ENCODE data around the gene LMX1B. TPM values are rescaled to one million over a fixed set of nuclear protein-coding genes. Genes with fewer than 3 reads are reported as not detected.

Gene LMX1B
- total RNA-seq, 1 donor from 2014 or later, result under 0.01 TPM

DNA sequence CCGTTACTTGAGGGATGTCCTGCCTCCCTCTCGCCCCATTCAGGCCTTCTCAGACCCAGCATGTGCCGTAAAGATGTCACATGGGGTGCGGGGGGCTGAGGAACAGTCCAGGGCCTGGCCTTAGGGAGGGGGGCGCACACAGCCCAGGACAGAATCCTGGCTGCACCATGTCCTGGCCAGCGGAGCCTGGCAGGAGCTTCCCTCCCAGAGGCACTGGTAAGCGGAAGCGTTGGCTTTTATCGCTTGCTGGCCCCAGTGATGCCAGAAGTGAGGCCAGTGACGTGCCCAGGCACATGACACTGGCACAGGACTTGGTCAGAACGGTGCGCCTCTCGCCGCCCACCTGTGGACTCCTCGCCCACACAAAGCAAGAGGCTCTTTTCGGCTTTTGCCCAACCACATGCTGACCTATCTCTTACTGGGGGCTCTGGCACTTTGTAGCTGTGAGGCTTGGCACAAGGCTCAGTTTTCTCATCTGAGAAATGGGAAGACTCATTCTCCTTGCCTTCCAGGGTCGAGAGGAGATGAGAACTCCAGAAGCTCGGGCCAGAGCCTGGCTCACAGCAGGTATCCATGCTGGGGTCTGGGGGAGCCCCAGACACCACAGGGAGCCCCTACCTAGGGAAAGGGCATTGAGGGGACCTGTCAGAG, 59.0 kb downstream of the LMX1B start:
- Histone ChIP-seq H3K27me3 (ENCODE audit: control insufficient read depth in 3 of 3, insufficient read depth in 3 of 3, low read length in 3 of 3) (peaks cover 50 to 62% (median 53%) of the 10 kb centered on the region in 3 donors), H3K27ac (ENCODE audit: low read depth, low read length) (no peak overlapping the region), H3K4me3 (ENCODE audit: low read length in 3 of 3) (no peak overlapping the region), H3K4me1 (ENCODE audit: control insufficient read depth in 3 of 3, insufficient read depth in 3 of 3, low read length in 3 of 3) (no peaks in the 10 kb centered on the region), H3K9me3 (ENCODE audit: control insufficient read depth in 3 of 3, low read length in 3 of 3) (no peaks in the 10 kb centered on the region), H3K36me3 (ENCODE audit: control insufficient read depth in 3 of 3, insufficient read depth in 3 of 3, low read length in 3 of 3) (no peaks in the 10 kb centered on the region), H3K9ac (ENCODE audit: low read depth in 1 of 3, low read length in 3 of 3) (no peak overlapping the region)

DNA sequence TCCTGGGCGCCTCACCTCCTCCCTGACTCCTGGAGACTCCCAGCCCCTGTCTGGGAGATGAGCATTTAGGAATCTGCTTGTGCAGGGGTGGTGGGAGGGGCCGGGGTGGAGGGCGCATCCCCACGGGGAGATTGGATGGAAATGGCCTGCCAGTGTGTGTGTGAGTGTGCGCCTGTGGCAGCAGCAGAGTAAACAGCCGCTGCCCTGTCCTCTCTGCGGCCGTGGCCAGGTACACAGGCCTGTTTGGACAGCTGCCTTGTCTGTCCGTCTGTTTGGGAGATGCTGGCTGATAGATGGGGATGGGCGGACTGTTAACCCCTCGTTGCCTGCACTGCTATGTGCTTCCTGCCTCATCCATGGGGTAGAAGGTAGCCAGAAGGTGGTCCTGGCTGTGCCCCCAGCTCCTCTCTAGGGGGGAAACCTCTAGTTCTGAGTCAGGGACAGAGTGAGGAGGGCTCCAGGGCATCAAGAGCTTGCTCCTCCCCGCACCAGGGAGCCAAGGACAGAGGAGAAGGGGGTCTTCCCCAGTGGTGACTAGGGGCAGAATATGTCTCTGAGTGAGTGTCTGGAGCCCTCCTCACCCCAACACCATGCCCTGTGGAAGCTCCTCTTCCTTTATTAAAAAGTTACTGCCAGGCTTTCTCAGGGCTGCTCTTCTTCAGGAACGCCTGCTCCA, 60.1 kb downstream of the LMX1B start:
- Histone ChIP-seq H3K27ac (ENCODE audit: low read depth, low read length) (no peak overlapping the region), H3K27me3 (ENCODE audit: control insufficient read depth in 3 of 3, insufficient read depth in 3 of 3, low read length in 3 of 3) (peaks cover 46 to 61% (median 51%) of the 10 kb centered on the region in 3 donors), H3K9me3 (ENCODE audit: control insufficient read depth in 3 of 3, low read length in 3 of 3) (no peaks in the 10 kb centered on the region), H3K4me3 (ENCODE audit: low read length in 3 of 3) (no peak overlapping the region), H3K36me3 (ENCODE audit: control insufficient read depth in 3 of 3, insufficient read depth in 3 of 3, low read length in 3 of 3) (no peaks in the 10 kb centered on the region), H3K4me1 (ENCODE audit: control insufficient read depth in 3 of 3, insufficient read depth in 3 of 3, low read length in 3 of 3) (no peaks in the 10 kb centered on the region), H3K9ac (ENCODE audit: low read depth in 1 of 3, low read length in 3 of 3) (no peak overlapping the region)

DNA sequence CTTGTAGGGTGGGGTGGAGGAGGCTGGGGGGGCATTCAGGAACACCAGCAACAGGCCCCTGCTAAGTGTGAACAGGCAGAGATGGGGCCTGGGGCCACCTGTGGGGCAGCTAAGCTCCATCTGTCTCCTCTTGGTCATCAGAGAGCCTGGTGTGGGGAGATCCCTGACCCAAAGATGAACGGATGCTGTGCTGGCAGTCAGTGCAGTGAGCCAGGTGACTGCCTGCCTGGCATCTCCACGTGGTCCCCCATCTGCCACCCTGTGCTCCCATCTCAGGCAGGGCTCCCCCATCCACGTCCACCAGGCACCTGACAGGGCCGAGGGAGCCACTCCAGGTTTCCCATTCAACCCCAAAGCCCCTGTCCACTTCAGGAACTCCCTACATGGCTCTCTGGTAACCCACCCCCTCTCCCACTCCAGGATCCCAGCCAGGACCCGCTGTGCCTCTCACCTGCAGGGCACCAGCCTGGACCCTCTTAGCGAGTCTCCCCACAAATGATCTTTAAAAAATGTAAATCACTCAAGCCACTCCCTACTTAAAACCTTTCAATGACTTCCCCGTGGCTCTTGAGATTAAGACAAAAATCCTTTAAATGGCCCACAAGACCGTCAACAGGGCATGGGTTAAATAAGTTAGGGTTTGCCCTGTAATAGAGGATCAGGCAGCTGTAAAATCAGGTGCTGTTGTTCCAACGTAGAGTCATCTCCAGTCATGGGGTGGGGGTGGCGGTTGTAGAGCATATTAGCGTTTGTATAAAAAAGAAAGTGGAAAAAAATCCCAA, 60.8 kb downstream of the LMX1B start:
- H3K27ac ChIP-seq (ENCODE audit: low read depth, low read length), result no peak overlapping the region
- no peak overlapping the region for H3K9ac ChIP-seq (ENCODE audit: low read depth in 1 of 3, low read length in 3 of 3)
- H3K4me3 ChIP-seq (ENCODE audit: low read length in 3 of 3), result no peak overlapping the region
- H3K36me3 ChIP-seq (ENCODE audit: control insufficient read depth in 3 of 3, insufficient read depth in 3 of 3, low read length in 3 of 3), result no peaks in the 10 kb centered on the region
- H3K9me3 ChIP-seq (ENCODE audit: control insufficient read depth in 3 of 3, low read length in 3 of 3), result no peaks in the 10 kb centered on the region
- H3K4me1 ChIP-seq (ENCODE audit: control insufficient read depth in 3 of 3, insufficient read depth in 3 of 3, low read length in 3 of 3), result no peaks in the 10 kb centered on the region
- H3K27me3 ChIP-seq (ENCODE audit: control insufficient read depth in 3 of 3, insufficient read depth in 3 of 3, low read length in 3 of 3), result peaks cover 45 to 61% (median 50%) of the 10 kb centered on the region in 3 donors

DNA sequence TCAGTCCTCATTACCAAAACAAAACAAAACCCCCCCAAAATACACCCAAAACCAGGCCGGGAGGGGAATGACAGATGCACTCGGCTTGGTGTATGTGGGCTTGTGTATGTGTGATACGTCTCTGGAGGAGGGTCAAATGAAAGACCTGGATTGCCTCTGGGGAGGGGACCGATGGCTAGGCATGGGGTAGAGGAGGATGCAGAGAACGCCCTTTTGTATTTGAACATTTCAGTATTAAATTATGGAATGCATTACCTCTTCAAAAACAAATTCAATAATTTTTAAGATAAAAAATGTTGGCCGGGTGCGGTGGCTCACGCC, 61.4 kb downstream of the LMX1B start:
- Histone ChIP-seq H3K27ac (ENCODE audit: low read depth, low read length) (no peak overlapping the region), H3K4me3 (ENCODE audit: low read length in 3 of 3) (no peak overlapping the region), H3K9me3 (ENCODE audit: control insufficient read depth in 3 of 3, low read length in 3 of 3) (no peaks in the 10 kb centered on the region), H3K4me1 (ENCODE audit: control insufficient read depth in 3 of 3, insufficient read depth in 3 of 3, low read length in 3 of 3) (no peaks in the 10 kb centered on the region), H3K27me3 (ENCODE audit: control insufficient read depth in 3 of 3, insufficient read depth in 3 of 3, low read length in 3 of 3) (peaks cover 45 to 61% (median 50%) of the 10 kb centered on the region in 3 donors), H3K36me3 (ENCODE audit: control insufficient read depth in 3 of 3, insufficient read depth in 3 of 3, low read length in 3 of 3) (no peaks in the 10 kb centered on the region), H3K9ac (ENCODE audit: low read depth in 1 of 3, low read length in 3 of 3) (no peak overlapping the region)

DNA sequence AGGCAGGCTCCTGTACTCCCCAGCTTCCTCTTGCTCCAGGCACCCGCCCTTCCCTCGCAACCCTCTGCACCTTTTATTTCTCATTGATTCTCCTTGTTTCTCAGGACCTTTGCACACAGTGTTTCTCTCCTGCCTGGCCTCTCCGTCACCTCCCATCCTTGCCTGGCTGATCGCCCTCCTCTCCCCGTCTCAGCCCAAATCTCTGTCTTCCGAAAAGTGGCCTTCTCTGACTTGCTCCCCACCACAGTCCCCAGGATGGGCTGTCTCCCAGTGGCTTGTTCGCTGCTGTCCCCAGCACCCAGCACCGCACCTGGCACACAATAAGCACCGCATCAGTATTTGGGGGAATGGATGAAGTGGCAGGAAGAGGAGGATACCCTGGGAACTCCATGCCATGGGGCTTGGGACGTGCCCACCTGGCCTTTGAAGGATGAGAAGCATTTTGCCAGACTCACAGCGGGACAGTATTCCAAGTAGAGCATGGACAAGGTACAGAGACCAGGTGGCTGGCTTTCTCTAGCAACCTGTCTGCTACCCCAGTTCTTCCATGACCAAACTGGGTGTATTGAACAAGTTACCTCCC, 62.5 kb downstream of the LMX1B start:
- Histone ChIP-seq H3K9me3 (ENCODE audit: control insufficient read depth in 3 of 3, low read length in 3 of 3) (no peaks in the 10 kb centered on the region), H3K36me3 (ENCODE audit: control insufficient read depth in 3 of 3, insufficient read depth in 3 of 3, low read length in 3 of 3) (no peaks in the 10 kb centered on the region), H3K9ac (ENCODE audit: low read depth in 1 of 3, low read length in 3 of 3) (no peak overlapping the region), H3K27me3 (ENCODE audit: control insufficient read depth in 3 of 3, insufficient read depth in 3 of 3, low read length in 3 of 3) (peaks cover 44 to 63% (median 50%) of the 10 kb centered on the region in 3 donors), H3K4me3 (ENCODE audit: low read length in 3 of 3) (no peak overlapping the region), H3K4me1 (ENCODE audit: control insufficient read depth in 3 of 3, insufficient read depth in 3 of 3, low read length in 3 of 3) (no peaks in the 10 kb centered on the region), H3K27ac (ENCODE audit: low read depth, low read length) (no peak overlapping the region)

DNA sequence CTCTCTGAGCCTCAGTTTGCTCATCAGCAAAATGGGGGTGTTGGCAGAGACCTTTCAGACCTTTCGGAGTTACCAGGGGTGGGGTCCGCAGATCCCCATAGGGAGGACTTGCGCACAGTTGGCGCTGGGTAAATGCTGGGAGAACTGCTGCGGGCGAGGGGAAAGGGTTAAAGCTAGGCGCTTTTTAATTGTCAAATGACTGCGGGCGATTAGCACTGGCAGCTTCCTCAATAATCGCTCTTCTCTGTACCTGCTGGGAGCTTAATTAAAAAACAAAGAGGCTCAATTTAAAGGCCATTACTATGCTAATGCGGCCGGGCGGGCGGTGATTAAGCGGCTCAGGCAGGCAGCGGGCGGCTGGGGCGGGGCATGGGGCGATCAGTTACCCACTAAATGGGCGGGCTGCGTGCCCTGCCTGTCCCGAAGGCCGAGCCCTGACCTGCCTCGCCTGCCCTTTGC, 63.0 kb downstream of the LMX1B start:
- Histone ChIP-seq H3K4me1 (ENCODE audit: control insufficient read depth in 3 of 3, insufficient read depth in 3 of 3, low read length in 3 of 3) (no peaks in the 10 kb centered on the region), H3K27me3 (ENCODE audit: control insufficient read depth in 3 of 3, insufficient read depth in 3 of 3, low read length in 3 of 3) (peaks cover 45 to 66% (median 49%) of the 10 kb centered on the region in 3 donors), H3K36me3 (ENCODE audit: control insufficient read depth in 3 of 3, insufficient read depth in 3 of 3, low read length in 3 of 3) (no peaks in the 10 kb centered on the region), H3K9ac (ENCODE audit: low read depth in 1 of 3, low read length in 3 of 3) (no peak overlapping the region), H3K4me3 (ENCODE audit: low read length in 3 of 3) (no peak overlapping the region), H3K9me3 (ENCODE audit: control insufficient read depth in 3 of 3, low read length in 3 of 3) (no peaks in the 10 kb centered on the region), H3K27ac (ENCODE audit: low read depth, low read length) (no peak overlapping the region)

DNA sequence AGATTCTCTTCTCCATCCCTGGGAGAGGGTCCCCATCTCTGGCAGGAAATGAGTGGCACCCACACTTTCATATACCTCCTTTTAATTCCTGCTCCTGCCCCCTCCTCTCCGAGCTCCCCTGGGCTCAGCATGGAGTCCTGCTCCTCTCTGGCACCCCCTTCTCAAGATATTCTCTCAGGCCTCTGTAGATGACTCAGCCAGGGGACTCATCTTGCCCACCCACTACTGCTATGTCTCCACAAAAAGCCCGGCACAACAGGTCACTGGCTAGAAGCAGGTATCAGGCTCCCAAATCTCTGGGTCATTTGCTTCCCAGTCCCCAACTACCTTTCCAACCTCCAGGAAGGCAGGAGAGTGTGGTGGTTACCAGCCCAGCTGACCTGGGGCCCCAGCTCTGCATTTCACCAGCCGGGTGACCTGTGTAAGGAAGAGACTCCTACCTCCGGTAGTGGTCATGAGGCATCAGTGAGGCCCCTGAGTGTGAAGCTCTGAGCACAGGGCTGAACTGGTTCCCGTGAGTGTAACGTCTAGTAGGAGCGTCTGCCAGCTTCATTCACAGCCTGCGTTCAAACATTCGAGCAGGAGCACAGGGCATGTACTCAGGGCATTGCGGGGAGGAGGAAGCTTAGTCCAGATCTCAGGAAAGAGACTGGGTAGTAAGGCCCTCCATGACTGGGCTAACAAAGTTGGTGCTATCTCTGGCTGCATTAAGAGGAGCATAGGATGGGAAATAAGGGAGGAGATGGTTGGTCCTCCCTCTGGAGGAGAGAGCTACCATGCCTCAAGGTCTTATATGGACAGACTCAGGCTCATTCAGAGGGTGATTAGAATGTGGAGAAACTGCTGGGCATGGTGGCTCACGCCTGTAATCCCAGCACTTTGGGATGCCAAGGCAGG, 63.7 kb downstream of the LMX1B start:
- Histone ChIP-seq H3K9ac (ENCODE audit: low read depth in 1 of 3, low read length in 3 of 3) (no peak overlapping the region), H3K36me3 (ENCODE audit: control insufficient read depth in 3 of 3, insufficient read depth in 3 of 3, low read length in 3 of 3) (no peaks in the 10 kb centered on the region), H3K4me1 (ENCODE audit: control insufficient read depth in 3 of 3, insufficient read depth in 3 of 3, low read length in 3 of 3) (no peaks in the 10 kb centered on the region)

DNA sequence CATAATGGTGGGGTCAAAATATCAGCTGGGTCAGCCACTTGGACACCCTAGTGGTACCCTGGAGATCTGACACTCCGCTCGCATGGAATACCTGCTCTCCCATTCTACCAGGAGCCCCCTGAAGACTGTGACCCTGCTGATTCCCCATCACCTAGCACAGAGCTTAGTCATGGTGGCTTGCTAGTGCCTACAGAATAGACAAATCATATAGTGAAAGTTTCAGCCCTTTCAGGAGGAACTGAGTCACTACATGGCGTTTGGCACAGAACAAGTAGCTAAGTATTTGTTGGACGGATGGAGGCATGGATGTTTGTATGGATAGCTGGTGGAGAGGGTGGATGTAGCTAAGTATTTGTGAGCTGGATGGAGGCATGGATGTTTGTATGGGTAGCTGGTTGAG, 65.3 kb downstream of the LMX1B start:
- Histone ChIP-seq H3K4me1 (ENCODE audit: control insufficient read depth in 3 of 3, insufficient read depth in 3 of 3, low read length in 3 of 3) (peaks cover 0 to 4% (median 0%) of the 10 kb centered on the region in 3 donors), H3K4me3 (ENCODE audit: low read length in 3 of 3) (no peak overlapping the region), H3K9me3 (ENCODE audit: control insufficient read depth in 3 of 3, low read length in 3 of 3) (no peaks in the 10 kb centered on the region), H3K9ac (ENCODE audit: low read depth in 1 of 3, low read length in 3 of 3) (no peak overlapping the region), H3K36me3 (ENCODE audit: control insufficient read depth in 3 of 3, insufficient read depth in 3 of 3, low read length in 3 of 3) (no peaks in the 10 kb centered on the region), H3K27ac (ENCODE audit: low read depth, low read length) (no peak overlapping the region), H3K27me3 (ENCODE audit: control insufficient read depth in 3 of 3, insufficient read depth in 3 of 3, low read length in 3 of 3) (peaks cover 46 to 64% (median 56%) of the 10 kb centered on the region in 3 donors)

More for the DNA sequence above, 63.7 kb downstream of the LMX1B start:
- Histone ChIP-seq H3K9me3 (ENCODE audit: control insufficient read depth in 3 of 3, low read length in 3 of 3) (no peaks in the 10 kb centered on the region), H3K4me3 (ENCODE audit: low read length in 3 of 3) (no peak overlapping the region), H3K27ac (ENCODE audit: low read depth, low read length) (no peak overlapping the region), H3K27me3 (ENCODE audit: control insufficient read depth in 3 of 3, insufficient read depth in 3 of 3, low read length in 3 of 3) (peaks cover 50 to 63% (median 51%) of the 10 kb centered on the region in 3 donors)

DNA sequence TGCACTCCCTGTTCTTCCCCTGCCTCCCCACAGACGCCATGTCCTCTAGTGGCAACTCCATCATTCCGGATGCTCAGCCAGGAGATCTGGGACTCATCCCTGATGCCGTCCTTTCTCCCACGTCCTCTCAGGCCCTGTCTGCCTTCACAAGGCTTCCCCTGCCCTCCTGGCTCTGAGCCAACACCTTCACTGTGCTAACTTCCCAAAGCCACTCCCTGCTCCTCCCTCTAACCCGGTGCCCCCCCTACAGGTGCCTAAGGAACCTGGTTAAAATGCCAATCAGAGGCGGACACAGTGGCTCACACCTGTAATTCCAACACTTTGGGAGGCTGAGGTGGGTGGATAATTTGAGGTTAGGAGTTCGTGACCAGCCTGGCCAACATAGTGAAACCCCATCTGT, 67.6 kb downstream of the LMX1B start:
- Histone ChIP-seq H3K9me3 (ENCODE audit: control insufficient read depth in 3 of 3, low read length in 3 of 3) (no peaks in the 10 kb centered on the region), H3K27me3 (ENCODE audit: control insufficient read depth in 3 of 3, insufficient read depth in 3 of 3, low read length in 3 of 3) (peaks cover 50 to 64% (median 61%) of the 10 kb centered on the region in 3 donors), H3K9ac (ENCODE audit: low read depth in 1 of 3, low read length in 3 of 3) (no peak overlapping the region), H3K27ac (ENCODE audit: low read depth, low read length) (no peak overlapping the region), H3K4me3 (ENCODE audit: low read length in 3 of 3) (no peak overlapping the region), H3K4me1 (ENCODE audit: control insufficient read depth in 3 of 3, insufficient read depth in 3 of 3, low read length in 3 of 3) (peaks cover 0 to 4% (median 0%) of the 10 kb centered on the region in 3 donors), H3K36me3 (ENCODE audit: control insufficient read depth in 3 of 3, insufficient read depth in 3 of 3, low read length in 3 of 3) (no peaks in the 10 kb centered on the region)

Measured in skeletal muscle tissue (tissue), 4 donors.